SU-DHL-6 (cell line): ENCODE measurements around the gene SYNDIG1.

ENCODE experiments used
- H2AFZ ChIP-seq: fragments of 200-600 bp; sonication (generic); 2 replicates; pipeline ENCODE4 v1.6.1; 2014; ENCODE audit warnings: low read depth, mild to moderate bottlenecking, moderate library complexity, mixed read lengths, antibody characterized with exemption, low read length; ENCODE audit not compliant: severe bottlenecking
- H3F3A ChIP-seq: fragments of 200-600 bp; shearing (Covaris generic); 2 replicates; pipeline ENCODE4 v1.6.0; 2016; ENCODE audit warnings: antibody characterized with exemption, mild to moderate bottlenecking; ENCODE audit not compliant: insufficient read depth
- H3K27ac ChIP-seq: fragments of 200-600 bp; sonication (generic); 2 replicates; pipeline ENCODE4 v1.5.1; 2016; ENCODE audit warnings: low read depth, mild to moderate bottlenecking, low read length, moderate library complexity, mixed read lengths
- H3K27me3 ChIP-seq: fragments of 200-600 bp; sonication (generic), shearing (Covaris generic); 2 replicates; pipeline ENCODE4 v1.6.0; 2014; ENCODE audit warnings: mild to moderate bottlenecking, low read length
- H3K36me3 ChIP-seq: fragments of 200-600 bp; sonication (generic); 2 replicates; pipeline ENCODE4 v1.6.1; 2014; ENCODE audit warnings: mild to moderate bottlenecking, low read length, mixed read lengths
- H3K4me2 ChIP-seq: fragments of 300-600, 200-600 bp; shearing (Covaris generic), sonication (generic); 2 replicates; pipeline ENCODE4 v1.6.0; 2014; ENCODE audit warnings: low read length, low read depth, mild to moderate bottlenecking; ENCODE audit not compliant: poor library complexity, severe bottlenecking
- H3K4me3 ChIP-seq: fragments of 200-600 bp; sonication (generic); 2 replicates; pipeline ENCODE4 v1.5.1; 2014; ENCODE audit warnings: antibody characterized with exemption, low read length, mild to moderate bottlenecking, mixed read lengths; ENCODE audit not compliant: insufficient read depth, poor library complexity, severe bottlenecking
- H3K79me2 ChIP-seq: fragments of 200-600 bp; sonication (generic); 2 replicates; pipeline ENCODE4 v1.6.1; 2014; ENCODE audit warnings: mild to moderate bottlenecking, low read length, moderate library complexity; ENCODE audit not compliant: insufficient read depth
- H3K9ac ChIP-seq: fragments of 200-600 bp; sonication (generic); 2 replicates; pipeline ENCODE4 v1.7.0; 2014; ENCODE audit warnings: mild to moderate bottlenecking, low read length
- H3K9me2 ChIP-seq: fragments of 200-600 bp; sonication (generic); replicated peaks from 2 replicates; pipeline ENCODE4 v1.6.1; 2014; ENCODE audit warnings: low read length; ENCODE audit not compliant: insufficient read depth
- H3K9me3 ChIP-seq: fragments of 200-600 bp; sonication (generic); 2 replicates; pipeline ENCODE4 v1.6.1; 2014; ENCODE audit warnings: low read length, mixed read lengths; ENCODE audit not compliant: insufficient read depth
- H4K20me1 ChIP-seq: fragments of 200-600 bp; sonication (generic); 2 replicates; pipeline ENCODE4 v1.6.1; 2014; ENCODE audit warnings: low read depth, mild to moderate bottlenecking, antibody characterized with exemption, low read length, moderate library complexity, mixed read lengths
- CTCF ChIP-seq: fragments of 200-600 bp; sonication (generic); IDR thresholded peaks from one replicate; pipeline ENCODE4 v1.5.1; 2017; ENCODE audit warnings: antibody characterized with exemption, mild to moderate bottlenecking, low read length, moderate library complexity; ENCODE audit not compliant: insufficient read depth, poor library complexity, severe bottlenecking
- EZH2phosphoT487 ChIP-seq: fragments of 200-600 bp; sonication (generic), shearing (Covaris generic); conservative IDR thresholded peaks from 2 replicates; pipeline ENCODE4 v1.6.1; 2018; ENCODE audit warnings: mild to moderate bottlenecking, antibody characterized with exemption, low read length, moderate library complexity, mixed read lengths

Gene SYNDIG1

GRCh38 chr20:24604966-24605665 is 135.7 kb downstream of the SYNDIG1 start:
- TF ChIP-seq EZH2phosphoT487: no peak
- no peak for TF ChIP-seq CTCF
- Histone ChIP-seq H3K27me3 (no peaks in the 10 kb centered on the region), H4K20me1 (no peaks in the 10 kb centered on the region), H3K9me2 (no peaks in the 10 kb centered on the region), H3K4me2 (no peak overlapping the region), H3K9me3 (peaks cover 3% of the 10 kb centered on the region; the same call in 1 of the 2 replicates), H3K27ac (no peak overlapping the region), H3K36me3 (no peaks in the 10 kb centered on the region), H2AFZ (no peak overlapping the region), H3K9ac (no peak overlapping the region), H3K79me2 (no peaks in the 10 kb centered on the region), H3K4me3 (no peak overlapping the region), H3F3A (no peaks in the 10 kb centered on the region)

- Histone ChIP-seq H2AFZ (no peak overlapping the region), H3K9me3 (peaks cover 2% of the 10 kb centered on the region; the same call in 1 of the 2 replicates), H3K4me2 (no peak overlapping the region), H3K79me2 (no peaks in the 10 kb centered on the region), H4K20me1 (no peaks in the 10 kb centered on the region), H3K4me3 (no peak overlapping the region), H3K9me2 (no peaks in the 10 kb centered on the region), H3K27ac (no peak overlapping the region), H3F3A (no peaks in the 10 kb centered on the region), H3K9ac (no peak overlapping the region), H3K27me3 (no peaks in the 10 kb centered on the region), H3K36me3 (no peaks in the 10 kb centered on the region)
- TF ChIP-seq CTCF: no peak
- no peak for TF ChIP-seq EZH2phosphoT487
Observed at GRCh38 chr20:24605937-24606455, 136.6 kb downstream of the SYNDIG1 start.

- no peaks in the 10 kb centered on the region for H3K79me2 ChIP-seq
- no peaks in the 10 kb centered on the region for H3K9me3 ChIP-seq
- no peaks in the 10 kb centered on the region for H4K20me1 ChIP-seq
- TF ChIP-seq CTCF: no peak
- no peak for TF ChIP-seq EZH2phosphoT487
- no peak overlapping the region for H3K4me2 ChIP-seq
- no peaks in the 10 kb centered on the region for H3K36me3 ChIP-seq
- H3F3A ChIP-seq: no peaks in the 10 kb centered on the region
- H3K9ac ChIP-seq: no peak overlapping the region
- no peak overlapping the region for H2AFZ ChIP-seq
- no peak overlapping the region for H3K27ac ChIP-seq
- no peak overlapping the region for H3K4me3 ChIP-seq
- H3K27me3 ChIP-seq: no peaks in the 10 kb centered on the region
- H3K9me2 ChIP-seq: no peaks in the 10 kb centered on the region
Observed at GRCh38 chr20:24607402-24607801, 138.0 kb downstream of the SYNDIG1 start.
